Tibial nerve (tissue), 4 donors: ENCODE results near the gene LRBA. TPM values are rescaled to one million over a fixed set of nuclear protein-coding genes. Genes with fewer than 3 reads are reported as not detected.

ENCODE experiments used
- DNase-seq, 2 donors: peaks; one replicate each; pipeline ENCODE4 v3.0.0-alpha.2; 2019; ENCODE audit warnings: low spot score in 2 of 2
- H3K27ac ChIP-seq, 4 donors: fragments of 200-600 bp; sonication (generic) in 3 of 4; one replicate each; pipeline ENCODE4 v1.5.1; 2017 to 2019; ENCODE audit warnings: mild to moderate bottlenecking in 1 of 4
- H3K27me3 ChIP-seq, 2 donors: fragments of 200-600 bp; sonication (generic) in 1 of 2; one replicate each; pipeline versions ENCODE4 v1.5.1 to v1.6.0; 2017 to 2019
- H3K36me3 ChIP-seq, 3 donors: fragments of 200-600 bp; sonication (generic); one replicate each; pipeline ENCODE4 v1.5.1; 2018 to 2019
- H3K4me1 ChIP-seq, 4 donors: fragments of 200-600 bp; sonication (generic) in 3 of 4; one replicate each; pipeline ENCODE4 v1.5.1; 2017 to 2019
- H3K4me3 ChIP-seq, 4 donors: fragments of 200-600 bp; sonication (generic) in 3 of 4; one replicate each; pipeline ENCODE4 v1.5.1; 2017 to 2019; ENCODE audit warnings: mild to moderate bottlenecking in 1 of 4, moderate library complexity in 1 of 4
- H3K9me3 ChIP-seq, 4 donors: fragments of 200-600 bp; sonication (generic) in 3 of 4; one replicate each; pipeline ENCODE4 v1.5.1; 2017 to 2019
- EP300 ChIP-seq, 2 donors: sonication (generic); formaldehyde crosslinking; IDR thresholded peaks; one replicate each; pipeline ENCODE4 v1.6.1; 2017; ENCODE audit warnings: antibody characterized with exemption in 2 of 2, mild to moderate bottlenecking in 1 of 2
- POLR2A ChIP-seq, 2 donors: fragments of 450-650 bp; IDR thresholded peaks; one replicate each; pipeline ENCODE4 v1.6.1; 2017; ENCODE audit warnings: antibody characterized with exemption in 2 of 2, mild to moderate bottlenecking in 2 of 2, moderate library complexity in 2 of 2
- WGBS, 2 donors: methylation state at CpG; one replicate each; pipeline ENCODE4 v1.1.5; 2018; 5-methylcytosine and 5-hydroxymethylcytosine counted together
- total RNA-seq, 4 donors: library from RNA; depleted of rRNA; stranded (reverse); fragments of >200 nt; gene quantifications; one replicate each; pipeline ENCODE4 v1.1.0, GENCODE V29; 2016
- TF ChIP-seq, protein P1 (sequence below), 5 experiments: fragments of 200-600 bp in 3 of 5; fragments of 450-650 bp in 2 of 5; sonication (generic) in 3 of 5; IDR thresholded peaks; one replicate each; pipeline ENCODE4 v1.5.1; 2016 to 2019; ENCODE audit warnings: antibody characterized with exemption in 5 of 5, mild to moderate bottlenecking in 3 of 5, moderate library complexity in 2 of 5

LRBA gene
- total RNA-seq, 4 donors from 2014 or later = 35.4 to 43.1 (median 38.0) TPM

DNA sequence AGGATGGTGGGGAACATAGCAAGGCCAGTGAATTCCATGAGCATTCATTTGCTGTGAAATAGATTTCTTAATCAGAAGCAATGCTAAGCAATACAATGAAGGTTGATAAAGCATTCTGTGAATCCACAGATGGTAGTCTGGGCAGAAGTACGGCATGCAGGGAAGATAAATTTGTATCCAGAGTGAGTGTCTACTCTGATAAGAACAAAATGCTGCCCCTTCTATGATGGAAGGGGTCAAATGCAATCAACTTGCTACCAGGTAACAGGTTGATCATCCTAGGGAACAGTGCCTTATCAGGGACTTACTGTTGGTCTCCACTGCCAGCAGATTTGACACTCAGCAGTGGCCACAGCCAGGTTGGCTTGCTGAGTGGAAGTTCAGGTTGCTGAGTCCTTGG lies 243.7 kb downstream of the LRBA start:
- Histone ChIP-seq H3K4me1 (no peaks in the 10 kb centered on the region), H3K27me3 (no peaks in the 10 kb centered on the region), H3K9me3 (no peaks in the 10 kb centered on the region), H3K36me3 (peaks cover 0 to 7% (median 0%) of the 10 kb centered on the region in 3 donors), H3K27ac (no peak overlapping the region), H3K4me3 (no peak overlapping the region)
- WGBS, 2 donors = 93 to 96% methylated on average over 1 of the region's 1 CpG
- DNase-seq = no peak
- TF ChIP-seq POLR2A (IDR thresholded peaks at IDR 0.05) = no peak
- TF ChIP-seq EP300 (IDR thresholded peaks at IDR 0.05) = no peak
- TF ChIP-seq, protein P1, sequence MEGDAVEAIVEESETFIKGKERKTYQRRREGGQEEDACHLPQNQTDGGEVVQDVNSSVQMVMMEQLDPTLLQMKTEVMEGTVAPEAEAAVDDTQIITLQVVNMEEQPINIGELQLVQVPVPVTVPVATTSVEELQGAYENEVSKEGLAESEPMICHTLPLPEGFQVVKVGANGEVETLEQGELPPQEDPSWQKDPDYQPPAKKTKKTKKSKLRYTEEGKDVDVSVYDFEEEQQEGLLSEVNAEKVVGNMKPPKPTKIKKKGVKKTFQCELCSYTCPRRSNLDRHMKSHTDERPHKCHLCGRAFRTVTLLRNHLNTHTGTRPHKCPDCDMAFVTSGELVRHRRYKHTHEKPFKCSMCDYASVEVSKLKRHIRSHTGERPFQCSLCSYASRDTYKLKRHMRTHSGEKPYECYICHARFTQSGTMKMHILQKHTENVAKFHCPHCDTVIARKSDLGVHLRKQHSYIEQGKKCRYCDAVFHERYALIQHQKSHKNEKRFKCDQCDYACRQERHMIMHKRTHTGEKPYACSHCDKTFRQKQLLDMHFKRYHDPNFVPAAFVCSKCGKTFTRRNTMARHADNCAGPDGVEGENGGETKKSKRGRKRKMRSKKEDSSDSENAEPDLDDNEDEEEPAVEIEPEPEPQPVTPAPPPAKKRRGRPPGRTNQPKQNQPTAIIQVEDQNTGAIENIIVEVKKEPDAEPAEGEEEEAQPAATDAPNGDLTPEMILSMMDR (IDR thresholded peaks at IDR 0.05) = no peak

DNA sequence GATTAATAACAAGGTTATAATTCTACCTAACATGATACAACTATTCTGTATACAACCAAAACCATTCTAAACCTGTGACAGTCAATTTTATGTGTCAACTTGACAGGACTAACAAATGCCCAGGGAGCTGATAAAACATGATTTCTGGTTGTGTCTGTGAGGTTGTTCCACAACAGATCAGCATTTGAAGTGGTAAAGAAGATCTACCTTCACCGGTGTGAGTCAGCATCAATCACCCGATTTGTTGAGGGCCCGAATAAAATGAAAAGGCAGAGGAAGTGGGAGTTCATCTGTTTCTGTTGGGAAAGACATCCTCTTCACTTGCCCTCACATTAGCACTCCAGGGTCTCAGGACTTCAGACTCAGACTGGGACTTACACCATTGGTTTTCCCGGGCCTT lies 245.2 kb downstream of the LRBA start:
- 86 to 93% methylated on average over 4 of the region's 4 CpGs for whole genome bisulfite sequencing, 2 donors
- Histone ChIP-seq H3K4me3 (no peak overlapping the region), H3K36me3 (peaks cover 0 to 14% (median 0%) of the 10 kb centered on the region in 3 donors), H3K27ac (no peak overlapping the region), H3K27me3 (no peaks in the 10 kb centered on the region), H3K9me3 (no peaks in the 10 kb centered on the region), H3K4me1 (no peaks in the 10 kb centered on the region)
- DNase-seq = no peak
- TF ChIP-seq, protein P1 (IDR thresholded peaks at IDR 0.05) = no peak
- no peak for TF ChIP-seq POLR2A (IDR thresholded peaks at IDR 0.05)
- no peak for TF ChIP-seq EP300 (IDR thresholded peaks at IDR 0.05)

DNA sequence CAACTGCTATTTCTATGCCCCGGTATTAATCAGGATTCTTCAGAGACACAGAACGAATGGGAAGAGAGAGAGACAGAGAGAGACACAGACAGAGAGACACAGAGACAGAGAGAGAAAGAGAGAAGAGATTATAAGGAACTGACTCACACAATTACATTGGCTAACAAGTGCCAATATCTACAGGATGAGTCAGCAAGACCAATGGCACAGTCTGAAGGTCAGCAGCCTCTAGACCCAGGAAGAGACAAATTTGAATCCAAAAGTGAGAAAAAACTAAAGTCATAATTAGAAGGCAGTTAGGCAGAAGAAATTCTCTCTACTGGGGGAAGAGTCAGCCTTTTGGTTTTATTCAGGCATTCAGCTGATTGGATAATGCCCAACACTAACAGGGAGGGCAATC lies 245.8 kb downstream of the LRBA start:
- no peak for TF ChIP-seq POLR2A (IDR thresholded peaks at IDR 0.05)
- no peak for TF ChIP-seq EP300 (IDR thresholded peaks at IDR 0.05)
- TF ChIP-seq, protein P1 (IDR thresholded peaks at IDR 0.05) = no peak
- H3K4me3 ChIP-seq = no peak overlapping the region
- peak overlapping the region in 1 of 4 donors; percentile 9 for H3K27ac ChIP-seq
- no peaks in the 10 kb centered on the region for H3K4me1 ChIP-seq
- H3K27me3 ChIP-seq = no peaks in the 10 kb centered on the region
- no peak for DNase-seq
- no peaks in the 10 kb centered on the region for H3K9me3 ChIP-seq
- peaks cover 0 to 14% (median 0%) of the 10 kb centered on the region in 3 donors for H3K36me3 ChIP-seq
- 93 to 100% methylated on average over 2 of the region's 2 CpGs for WGBS, 2 donors

DNA sequence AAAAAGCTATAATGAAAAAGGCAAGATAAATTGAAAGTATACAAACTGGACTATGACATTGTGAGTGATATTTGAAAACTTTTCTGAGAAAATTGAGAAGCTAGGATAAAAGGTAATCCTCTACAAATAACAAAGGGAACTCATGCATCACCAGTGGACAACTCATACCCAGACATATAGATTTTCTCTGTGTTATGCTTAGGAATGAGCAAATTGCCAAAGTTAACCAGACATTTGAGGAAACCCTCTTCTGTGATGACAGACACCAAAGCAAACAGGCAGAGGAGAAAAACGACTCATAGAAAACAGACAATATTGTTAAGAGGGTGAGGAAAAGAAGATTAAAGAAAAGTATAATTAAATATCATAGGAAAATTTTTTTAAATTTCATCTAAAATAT lies 246.6 kb downstream of the LRBA start:
- no peak overlapping the region for H3K27ac ChIP-seq
- TF ChIP-seq, protein P1 (IDR thresholded peaks at IDR 0.05) = no peak
- no peak for TF ChIP-seq POLR2A (IDR thresholded peaks at IDR 0.05)
- no peak for TF ChIP-seq EP300 (IDR thresholded peaks at IDR 0.05)
- H3K9me3 ChIP-seq = peaks cover 0 to 3% (median 0%) of the 10 kb centered on the region in 4 donors
- no peak overlapping the region for H3K4me3 ChIP-seq
- peaks cover 0 to 14% (median 0%) of the 10 kb centered on the region in 3 donors for H3K36me3 ChIP-seq
- no peaks in the 10 kb centered on the region for H3K4me1 ChIP-seq
- H3K27me3 ChIP-seq = no peaks in the 10 kb centered on the region
- DNase-seq = no peak
- 83 to 91% methylated on average over 1 of the region's 1 CpG for WGBS, 2 donors

DNA sequence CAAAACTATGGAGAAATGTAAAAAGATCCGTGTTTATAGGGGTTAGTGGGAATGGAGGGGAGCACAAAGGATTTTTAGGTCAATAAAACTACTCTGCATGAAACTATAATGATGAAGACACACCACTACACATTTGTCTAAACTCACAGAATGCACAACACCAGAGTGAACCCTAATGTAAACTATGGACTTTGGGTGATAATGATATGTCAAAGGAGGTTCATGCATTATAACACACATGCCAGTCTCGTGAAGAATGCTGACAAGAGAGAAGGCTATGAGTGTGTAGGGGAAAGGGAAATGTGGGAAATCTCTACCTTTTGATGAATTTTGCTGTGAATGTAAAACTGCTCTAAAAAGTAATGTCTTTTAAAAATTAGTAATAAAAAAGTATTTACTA lies 249.9 kb downstream of the LRBA start:
- no peak for DNase-seq
- H3K4me3 ChIP-seq = no peak overlapping the region
- no peaks in the 10 kb centered on the region for H3K4me1 ChIP-seq
- TF ChIP-seq POLR2A (IDR thresholded peaks at IDR 0.05) (no peak), EP300 (IDR thresholded peaks at IDR 0.05) (no peak)
- no peak overlapping the region for H3K27ac ChIP-seq
- no peaks in the 10 kb centered on the region for H3K27me3 ChIP-seq
- H3K36me3 ChIP-seq = peaks cover 0 to 13% (median 0%) of the 10 kb centered on the region in 3 donors
- 93 to 95% methylated on average over 2 of the region's 2 CpGs for WGBS, 2 donors
- H3K9me3 ChIP-seq = peaks cover 0 to 3% (median 0%) of the 10 kb centered on the region in 4 donors

DNA sequence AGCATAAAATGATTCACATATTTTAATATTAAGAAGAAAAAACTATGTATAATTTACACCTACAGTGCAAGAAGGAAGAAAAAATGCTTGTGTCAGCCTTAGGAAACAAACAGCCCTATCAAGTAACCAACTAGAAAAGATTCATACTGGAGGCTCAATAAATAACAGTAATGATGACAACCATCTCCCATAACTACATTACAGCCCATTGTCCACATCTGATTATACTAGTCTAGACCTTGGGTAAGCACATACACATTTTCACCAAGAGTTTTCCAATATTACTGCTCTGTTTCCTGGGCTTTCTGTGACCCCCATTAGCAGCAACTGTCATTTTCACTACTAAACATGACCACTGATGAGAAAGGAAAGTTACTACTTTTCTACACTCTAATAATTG lies 263.4 kb downstream of the LRBA start:
- no peaks in the 10 kb centered on the region for H3K27me3 ChIP-seq
- DNase-seq = no peak
- no peaks in the 10 kb centered on the region for H3K36me3 ChIP-seq
- no peak overlapping the region for H3K27ac ChIP-seq
- H3K4me1 ChIP-seq = no peaks in the 10 kb centered on the region
- TF ChIP-seq EP300 (IDR thresholded peaks at IDR 0.05) = no peak
- TF ChIP-seq, protein P1 (IDR thresholded peaks at IDR 0.05) = no peak
- no peak for TF ChIP-seq POLR2A (IDR thresholded peaks at IDR 0.05)
- no peak overlapping the region for H3K4me3 ChIP-seq
- H3K9me3 ChIP-seq = no peaks in the 10 kb centered on the region
